Small intestine (tissue), 7 donors: ENCODE data around the gene CDK5R1. TPM values are rescaled to one million over a fixed set of nuclear protein-coding genes. Genes with fewer than 3 reads are reported as not detected.
"Not testable (repeated sequence)": the region's sequence is repeated elsewhere in the genome, so short reads cannot be mapped to it uniquely, and the experiment has no call there.

Experiments
- DNase-seq, 2 donors: peaks; one replicate each; pipeline versions ENCODE4 v3.0.0 to v3.0.0-alpha.2; 2013
- FAIRE-seq: peaks from 2 replicates; lab custom pipeline; 2012; peaks lifted over from hg19 to GRCh38; lab: Jason Lieb, UNC
- H3K27ac ChIP-seq, 3 donors: one replicate each; pipeline ENCODE4 v1.5.1; 2013; ENCODE audit warnings: low read length in 2 of 3, mild to moderate bottlenecking in 2 of 3, control low read depth in 1 of 3, inconsistent platforms in 1 of 3, low read depth in 1 of 3, moderate library complexity in 1 of 3
- H3K27me3 ChIP-seq, 3 donors: one replicate each; pipeline ENCODE4 v1.6.1; 2013; ENCODE audit warnings: low read length in 3 of 3, inconsistent platforms in 1 of 3; ENCODE audit not compliant: control insufficient read depth in 3 of 3, insufficient read depth in 3 of 3
- H3K36me3 ChIP-seq, 3 donors: one replicate each; pipeline ENCODE4 v1.6.1; 2013; ENCODE audit warnings: low read length in 3 of 3, inconsistent platforms in 1 of 3, low read depth in 1 of 3, mild to moderate bottlenecking in 1 of 3, moderate library complexity in 1 of 3; ENCODE audit not compliant: control insufficient read depth in 3 of 3, insufficient read depth in 2 of 3
- H3K4me1 ChIP-seq, 3 donors: one replicate each; pipeline ENCODE4 v1.6.1; 2013; ENCODE audit warnings: low read length in 2 of 3, inconsistent platforms in 1 of 3, low read depth in 1 of 3, mild to moderate bottlenecking in 1 of 3, moderate library complexity in 1 of 3; ENCODE audit not compliant: control insufficient read depth in 3 of 3, insufficient read depth in 2 of 3
- H3K4me3 ChIP-seq, 3 donors: one replicate each; pipeline ENCODE4 v1.5.1; 2013; ENCODE audit warnings: low read length in 3 of 3, control low read depth in 1 of 3, inconsistent platforms in 1 of 3, low read depth in 1 of 3, mild to moderate bottlenecking in 1 of 3, moderate library complexity in 1 of 3
- H3K9me3 ChIP-seq, 2 donors: one replicate each; pipeline ENCODE4 v1.6.1; 2013; ENCODE audit warnings: low read depth in 1 of 2, low read length in 1 of 2; ENCODE audit not compliant: control insufficient read depth in 2 of 2, insufficient read depth in 1 of 2
- WGBS, 3 donors: extraction: QIAGEN DNeasy Blood & Tissue Kit; methylation state at CpG; one replicate each; pipeline ENCODE4 v1.1.7; 2013; 5-methylcytosine and 5-hydroxymethylcytosine counted together
- polyA plus RNA-seq, 4 donors: library from polyadenylated mRNA; stranded (reverse) in 3 of 4; unstranded in 1 of 4; fragments of 200-250 nt in 3 of 4; fragments of 120-200 nt in 1 of 4; gene quantifications; one replicate each; pipeline versions ENCODE4 v1.2.1 to v1.2.3, GENCODE V29; 2013
- donor health status: healthy with polysubstance abuse.
- donor health status: control.
- donor health status: control.
- donor health status: Bipolar disorder and iron deficiency.
- donor health status: healthy.

CDK5R1 gene
- polyA plus RNA-seq, 4 donors = 0.54 to 1.6 (median 0.99) TPM

DNA sequence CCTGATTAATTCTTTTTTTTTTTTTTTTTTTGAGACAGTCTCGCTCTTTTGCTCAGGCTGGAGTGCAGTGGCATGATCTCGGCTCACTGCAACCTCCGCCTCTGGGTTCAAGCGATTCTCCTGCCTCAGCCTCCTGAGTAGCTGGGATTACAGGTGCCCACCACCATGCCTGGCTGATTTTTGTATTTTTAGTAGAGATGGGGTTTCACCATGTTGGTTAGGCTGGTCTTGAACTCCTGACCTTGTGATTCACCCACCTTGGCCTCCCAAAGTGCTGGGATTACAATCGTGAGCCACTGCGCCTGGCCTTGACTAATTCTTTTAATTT is 37.7 kb downstream of the CDK5R1 start:
- H3K27me3 ChIP-seq, H3K4me1 ChIP-seq, FAIRE-seq, H3K27ac ChIP-seq, H3K4me3 ChIP-seq, DNase-seq, H3K9me3 ChIP-seq: not testable (repeated sequence)
- WGBS, 3 donors = 86 to 95% (median 86%) methylated on average over 5 to 6 of the region's 6 CpGs
- peaks cover 0 to 27% (median 0%) of the 10 kb centered on the region in 3 donors for H3K36me3 ChIP-seq

DNA sequence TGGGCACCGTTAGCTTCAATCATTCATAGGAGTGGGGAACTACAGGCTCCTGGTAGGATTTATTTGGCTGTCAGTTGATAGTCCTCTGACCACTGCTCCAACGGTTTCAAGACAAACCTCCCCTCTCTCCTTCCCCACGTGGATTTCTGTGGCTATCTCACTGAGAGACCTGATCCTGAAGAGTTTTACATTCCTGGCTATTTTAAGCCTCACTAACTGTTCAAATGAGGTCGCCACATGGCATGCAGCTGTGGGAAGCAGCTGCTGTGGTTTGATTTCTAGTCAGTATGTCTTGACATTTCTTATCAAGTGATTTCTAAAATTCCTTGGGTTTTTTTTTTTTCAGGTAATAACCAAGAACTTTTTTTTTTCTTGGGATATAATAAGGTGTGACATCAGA is 38.3 kb downstream of the CDK5R1 start:
- FAIRE-seq = no peak
- no peaks in the 10 kb centered on the region for H3K9me3 ChIP-seq
- no peak for DNase-seq
- H3K27ac ChIP-seq = no peak overlapping the region
- no peak overlapping the region for H3K4me3 ChIP-seq
- WGBS, 3 donors = 50 to 72% (median 65%) methylated on average over 4 of the region's 4 CpGs
- peaks cover 0 to 30% (median 0%) of the 10 kb centered on the region in 3 donors for H3K36me3 ChIP-seq
- no peaks in the 10 kb centered on the region for H3K27me3 ChIP-seq
- H3K4me1 ChIP-seq = peaks cover 0 to 4% (median 3%) of the 10 kb centered on the region in 3 donors

- Histone ChIP-seq H3K4me1 (no peaks in the 10 kb centered on the region), H3K4me3 (no peak overlapping the region), H3K27me3 (no peaks in the 10 kb centered on the region), H3K27ac (no peak overlapping the region), H3K36me3 (peaks cover 0 to 33% (median 0%) of the 10 kb centered on the region in 3 donors), H3K9me3 (no peaks in the 10 kb centered on the region)
- 94 to 97% (median 96%) methylated on average over 4 of the region's 4 CpGs for WGBS, 3 donors
- FAIRE-seq = no peak
- no peak for DNase-seq
Observed at GRCh38 chr17:32527146-32527545, 40.4 kb downstream of the CDK5R1 start.

DNA sequence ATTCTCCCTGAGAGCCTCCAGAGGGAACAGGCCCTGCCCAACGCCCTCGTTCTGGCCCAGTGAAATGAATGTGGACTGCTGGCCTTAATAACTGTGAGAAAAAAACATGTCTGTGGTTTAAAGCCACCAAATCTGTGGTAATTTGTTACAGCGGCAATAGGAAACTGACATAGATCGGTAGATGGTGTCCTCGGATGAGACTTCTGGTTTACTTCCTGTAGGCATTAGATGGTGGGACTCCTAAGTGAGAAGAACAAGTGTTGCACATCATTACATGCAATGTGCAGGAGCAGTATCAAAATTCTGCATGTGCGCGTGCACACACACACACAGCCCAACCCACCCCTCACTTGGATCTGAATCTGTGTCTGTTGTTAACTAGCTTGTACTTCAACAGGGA is 42.0 kb downstream of the CDK5R1 start:
- 69 to 91% (median 83%) methylated on average over 7 of the region's 7 CpGs for WGBS, 3 donors
- Histone ChIP-seq H3K4me3 (no peak overlapping the region), H3K36me3 (peaks cover 0 to 35% (median 2%) of the 10 kb centered on the region in 3 donors), H3K27me3 (no peaks in the 10 kb centered on the region), H3K9me3 (no peaks in the 10 kb centered on the region), H3K4me1 (no peaks in the 10 kb centered on the region), H3K27ac (peak overlapping the region in 1 of 3 donors; percentile 55)
- FAIRE-seq (no peak), DNase-seq (peak in 1 of 2 donors; percentile 53)

DNA sequence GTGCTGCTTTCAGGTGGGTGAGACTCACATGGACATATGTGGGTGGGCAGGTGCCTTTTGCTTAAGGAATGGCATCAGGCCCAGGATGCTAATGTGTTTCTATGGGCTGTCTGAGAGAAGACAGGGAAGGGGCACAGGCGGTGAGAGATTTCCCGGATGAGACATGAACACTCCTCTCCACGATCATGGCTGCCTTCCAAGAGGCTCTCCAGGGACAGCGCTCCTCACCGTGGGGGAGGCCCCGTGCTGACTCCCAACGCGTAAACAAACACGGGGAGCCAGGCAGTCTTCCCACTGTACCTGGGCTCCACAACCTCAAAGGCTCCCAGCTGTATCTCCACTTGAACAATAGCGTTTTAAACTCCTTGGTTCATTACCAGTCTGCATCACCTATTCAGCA is 42.8 kb downstream of the CDK5R1 start:
- Histone ChIP-seq H3K9me3 (no peaks in the 10 kb centered on the region), H3K4me3 (no peak overlapping the region), H3K27ac (no peak overlapping the region), H3K36me3 (peaks cover 0 to 34% (median 2%) of the 10 kb centered on the region in 3 donors), H3K4me1 (peaks cover 0 to 3% (median 0%) of the 10 kb centered on the region in 3 donors), H3K27me3 (no peaks in the 10 kb centered on the region)
- FAIRE-seq (no peak), DNase-seq (no peak)
- WGBS, 3 donors = 74 to 86% (median 77%) methylated on average over 10 of the region's 10 CpGs

GRCh38 chr17:32533296-32533695 is 46.5 kb downstream of the CDK5R1 start:
- no peak for DNase-seq
- Histone ChIP-seq H3K4me1 (peaks cover 0 to 3% (median 0%) of the 10 kb centered on the region in 3 donors), H3K27me3 (no peaks in the 10 kb centered on the region), H3K9me3 (no peaks in the 10 kb centered on the region), H3K4me3 (no peak overlapping the region), H3K27ac (no peak overlapping the region), H3K36me3 (peaks cover 0 to 21% (median 2%) of the 10 kb centered on the region in 3 donors)
- no peak for FAIRE-seq
- 83 to 95% (median 89%) methylated on average over 3 of the region's 3 CpGs for WGBS, 3 donors

DNA sequence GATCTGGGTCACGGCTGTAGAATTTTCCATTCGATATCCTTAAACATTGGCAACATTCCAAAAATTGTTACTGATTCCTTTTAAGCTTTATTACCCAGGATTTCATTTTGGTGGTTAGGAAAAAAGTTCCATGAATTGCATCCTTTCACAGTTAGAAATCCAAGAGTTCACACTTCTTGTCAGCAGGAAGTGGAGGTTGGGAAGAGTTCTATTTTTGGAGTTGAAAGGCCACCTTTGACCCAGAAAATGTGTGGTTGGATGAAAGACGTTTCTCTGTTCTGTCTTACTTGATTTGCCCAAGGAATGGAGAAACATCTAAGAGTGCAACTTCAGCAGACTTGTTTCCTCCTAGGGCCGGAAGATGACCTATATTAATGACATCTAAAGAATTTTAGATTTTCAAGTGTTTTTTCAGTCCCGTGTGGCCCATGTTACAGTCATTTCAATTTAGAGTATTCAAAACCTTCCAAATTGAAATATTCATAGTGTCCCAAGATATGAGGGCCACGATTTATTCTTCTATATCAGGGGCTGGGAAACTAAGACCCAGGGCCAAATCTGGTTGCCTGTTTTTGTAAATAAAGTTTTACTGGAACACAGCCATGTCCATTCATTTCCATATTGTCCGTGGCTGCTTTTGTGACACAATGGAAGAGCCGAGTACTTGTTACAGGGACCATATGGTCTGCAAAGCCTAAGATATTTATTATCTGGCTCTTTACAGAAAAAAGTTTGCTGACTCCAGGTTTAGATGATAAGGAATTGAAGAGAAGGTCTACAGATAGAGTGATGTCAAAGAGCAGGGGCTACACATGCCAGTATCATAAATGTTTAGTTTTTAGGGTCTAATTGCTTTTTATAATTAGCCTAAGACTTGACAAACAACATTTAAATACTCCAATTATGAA is 50.2 kb downstream of the CDK5R1 start:
- no peaks in the 10 kb centered on the region for H3K27me3 ChIP-seq
- DNase-seq (no peak), FAIRE-seq (no peak)
- H3K4me3 ChIP-seq = no peak overlapping the region
- no peak overlapping the region for H3K27ac ChIP-seq
- 51 to 74% (median 70%) methylated on average over 8 of the region's 8 CpGs for WGBS, 3 donors
- peaks cover 0 to 12% (median 2%) of the 10 kb centered on the region in 3 donors for H3K36me3 ChIP-seq
- peaks cover 0 to 2% of the 10 kb centered on the region in 2 donors for H3K9me3 ChIP-seq
- H3K4me1 ChIP-seq = peaks cover 0 to 3% (median 0%) of the 10 kb centered on the region in 3 donors
